CD4-positive, alpha-beta T cell treated with Interleukin-1 beta for 1 hour (primary cell): ENCODE data around the gene PFKM.
"Not testable (repeated sequence)": the region's sequence is repeated elsewhere in the genome, so short reads cannot be mapped to it uniquely, and the experiment has no call there.

Source experiments
- DNase-seq, 2 donors: peaks; one replicate each; pipeline ENCODE4 v3.0.0-alpha.2; 2020 to 2022

PFKM gene

GRCh38 chr12:48119078-48119833, at the start of gene PFKM:
TSS of gene PFKM (plus strand) at chr12:48119364. CDS start at chr12:48122775, 3,411 bp downstream.
- peak; percentile 72 to 74 for DNase-seq

- no peak for DNase-seq
Observed at GRCh38 chr12:48070033-48070432, 49.1 kb upstream of the PFKM start.

DNA sequence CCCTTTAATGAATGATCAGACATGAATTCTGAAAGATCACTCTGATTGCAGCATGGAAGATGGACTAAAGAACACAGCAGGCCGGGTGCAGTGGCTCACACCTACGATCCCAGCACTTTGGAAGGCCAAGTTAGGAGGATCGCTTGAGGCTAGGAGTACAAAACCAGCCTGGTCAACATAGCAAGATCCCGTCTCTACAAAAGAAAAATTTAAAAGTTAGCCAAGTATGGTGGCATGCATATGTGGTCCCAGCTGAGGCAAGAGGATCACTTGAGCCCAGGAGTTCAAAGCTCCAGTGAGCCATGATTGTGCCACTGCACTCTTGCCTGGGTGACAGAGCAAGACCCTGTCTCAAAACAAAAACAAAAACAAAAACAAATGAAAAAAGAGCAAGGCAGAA, 48.4 kb upstream of the PFKM start:
- DNase-seq, result no peak

- DNase-seq, result no peak
Observed at GRCh38 chr12:48071808-48072207, 47.4 kb upstream of the PFKM start.

- no peak for DNase-seq
Observed at GRCh38 chr12:48072266-48072665, 46.9 kb upstream of the PFKM start.

- no peak for DNase-seq
Observed at GRCh38 chr12:48074266-48074665, 44.9 kb upstream of the PFKM start.

- DNase-seq, result no peak
Observed at GRCh38 chr12:48075832-48076231, 43.3 kb upstream of the PFKM start.

DNA sequence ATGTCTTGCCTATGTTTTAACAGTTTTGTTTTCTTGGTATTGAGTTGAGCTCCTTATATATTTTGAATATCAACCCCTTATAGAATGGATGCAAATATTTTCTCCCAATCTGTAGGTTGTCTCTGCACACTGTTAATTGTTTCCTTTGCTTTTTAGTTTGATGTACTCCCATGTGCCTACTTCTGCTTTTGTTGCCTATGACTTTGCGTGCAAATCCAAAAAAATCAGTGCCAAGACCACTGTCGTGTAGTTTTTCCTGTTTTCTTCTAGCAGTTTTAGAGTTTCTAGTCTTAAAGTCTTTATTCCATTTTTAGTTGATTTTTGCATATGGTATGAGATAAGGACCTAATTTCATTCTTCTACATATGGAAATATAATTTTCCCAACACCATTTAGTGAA, 42.1 kb upstream of the PFKM start:
- DNase-seq, result no peak

DNA sequence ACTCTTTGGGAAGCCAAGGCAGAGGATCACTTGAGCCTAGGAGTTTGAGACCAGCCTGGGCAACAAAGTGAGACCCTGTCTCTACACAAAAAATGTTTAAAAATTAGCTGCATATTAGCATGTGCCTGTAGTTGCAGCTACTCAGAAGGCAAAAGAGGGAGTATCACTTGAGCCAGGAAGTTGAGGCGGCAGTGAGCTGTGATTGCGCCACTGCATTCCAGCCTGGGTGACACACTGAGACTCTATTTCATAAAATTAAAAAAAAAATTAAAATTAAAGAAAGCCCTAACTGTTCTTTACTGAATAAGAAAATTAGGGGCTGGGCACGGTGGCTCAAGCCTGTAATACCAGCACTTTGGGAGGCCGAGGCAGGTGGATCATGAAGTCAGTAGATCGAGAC, 40.3 kb upstream of the PFKM start:
- no peak for DNase-seq

DNA sequence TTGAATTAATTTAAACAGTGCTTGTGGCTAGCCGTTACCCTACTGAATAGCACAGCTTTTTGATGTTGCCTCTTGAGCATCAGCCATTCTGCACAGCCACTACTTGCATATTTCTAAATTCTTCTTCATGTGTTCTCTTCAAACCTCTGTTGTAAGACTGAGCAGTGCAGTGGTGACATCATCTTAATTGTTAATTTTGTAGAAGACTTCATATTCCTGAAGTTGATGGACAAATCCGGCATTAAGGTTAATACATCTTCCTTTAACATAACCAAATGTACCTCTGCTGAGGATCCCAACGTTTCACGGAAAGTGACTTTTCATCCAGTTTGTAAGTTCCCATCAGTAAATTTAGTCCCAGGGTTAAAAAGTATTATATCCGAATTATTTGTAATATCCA, 38.9 kb upstream of the PFKM start:
- no peak for DNase-seq

DNA sequence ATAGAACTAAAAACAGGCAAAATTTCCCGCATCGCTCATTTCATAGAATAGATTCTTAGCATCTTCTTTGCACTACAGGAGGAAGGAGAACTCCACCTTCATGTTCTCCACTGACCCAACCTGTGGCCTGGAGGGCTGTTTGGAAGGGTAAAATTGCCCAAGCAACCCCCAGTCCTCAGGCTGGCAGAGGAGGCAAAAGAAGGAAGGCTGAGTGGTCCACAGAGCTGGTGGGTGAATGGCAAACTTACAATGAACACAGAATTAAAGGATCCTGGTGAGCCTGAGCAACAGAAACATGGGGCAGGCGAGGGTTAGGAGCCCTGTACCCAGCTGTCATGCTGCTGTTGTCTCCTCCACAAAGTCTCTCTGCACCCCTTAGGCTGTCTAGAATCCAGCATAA, 38.3 kb upstream of the PFKM start:
- no peak for DNase-seq

DNA sequence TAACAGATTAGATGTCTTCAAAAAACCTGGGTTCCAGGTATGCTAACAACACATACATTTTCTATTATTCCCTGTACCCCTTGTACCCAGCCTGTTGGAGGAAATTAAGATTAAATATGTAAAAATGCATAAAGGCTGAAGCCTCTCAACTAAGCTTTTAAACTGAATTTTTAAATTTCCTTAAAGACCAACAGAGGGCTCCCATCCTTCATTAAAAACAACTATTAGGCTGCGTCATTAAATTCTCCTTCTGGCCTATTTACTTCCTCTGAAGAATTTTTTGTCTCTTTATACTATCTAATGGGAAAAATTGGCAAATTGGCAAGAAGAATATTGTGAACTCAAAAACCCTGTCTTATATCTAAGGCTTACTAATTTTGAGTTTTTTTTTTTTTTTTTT, 35.1 kb upstream of the PFKM start:
- no peak for DNase-seq

- DNase-seq, result no peak
Observed at GRCh38 chr12:48084841-48085460, 34.2 kb upstream of the PFKM start.

GRCh38 chr12:48086327-48086726, 32.8 kb upstream of the PFKM start:
- DNase-seq, result no peak

- DNase-seq, result no peak
Observed at GRCh38 chr12:48092611-48093010, 26.6 kb upstream of the PFKM start.

- DNase-seq, result no peak
Observed at GRCh38 chr12:48104531-48104930, 14.6 kb upstream of the PFKM start.

DNA sequence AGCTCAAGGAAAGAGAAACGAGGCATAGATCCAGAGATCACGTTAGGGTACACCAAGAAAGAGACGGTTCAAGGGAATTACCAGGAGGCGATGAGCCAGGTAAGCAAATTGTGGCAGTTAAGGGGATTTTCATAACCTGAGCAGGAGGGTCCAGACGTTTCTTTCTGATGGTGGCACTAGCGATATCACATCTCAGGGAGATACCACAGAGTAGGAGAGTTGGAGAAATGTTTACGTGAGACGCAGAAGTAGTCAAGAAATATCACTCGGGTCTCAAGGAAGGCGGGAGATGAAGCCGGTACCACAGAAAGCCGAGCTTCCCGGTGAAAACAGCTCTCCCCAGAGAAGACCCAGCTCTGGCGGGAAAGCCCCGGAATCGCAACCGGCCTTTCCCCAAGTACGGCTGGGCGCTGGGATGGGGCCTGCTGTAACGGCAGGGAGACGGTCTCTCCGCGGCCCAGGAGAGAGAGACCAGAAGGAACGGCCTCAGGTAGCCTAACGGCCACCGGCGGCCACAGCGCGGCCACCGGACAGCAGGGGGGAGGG, 13.8 kb upstream of the PFKM start:
- DNase-seq, result peak; percentile 56 to 66

DNA sequence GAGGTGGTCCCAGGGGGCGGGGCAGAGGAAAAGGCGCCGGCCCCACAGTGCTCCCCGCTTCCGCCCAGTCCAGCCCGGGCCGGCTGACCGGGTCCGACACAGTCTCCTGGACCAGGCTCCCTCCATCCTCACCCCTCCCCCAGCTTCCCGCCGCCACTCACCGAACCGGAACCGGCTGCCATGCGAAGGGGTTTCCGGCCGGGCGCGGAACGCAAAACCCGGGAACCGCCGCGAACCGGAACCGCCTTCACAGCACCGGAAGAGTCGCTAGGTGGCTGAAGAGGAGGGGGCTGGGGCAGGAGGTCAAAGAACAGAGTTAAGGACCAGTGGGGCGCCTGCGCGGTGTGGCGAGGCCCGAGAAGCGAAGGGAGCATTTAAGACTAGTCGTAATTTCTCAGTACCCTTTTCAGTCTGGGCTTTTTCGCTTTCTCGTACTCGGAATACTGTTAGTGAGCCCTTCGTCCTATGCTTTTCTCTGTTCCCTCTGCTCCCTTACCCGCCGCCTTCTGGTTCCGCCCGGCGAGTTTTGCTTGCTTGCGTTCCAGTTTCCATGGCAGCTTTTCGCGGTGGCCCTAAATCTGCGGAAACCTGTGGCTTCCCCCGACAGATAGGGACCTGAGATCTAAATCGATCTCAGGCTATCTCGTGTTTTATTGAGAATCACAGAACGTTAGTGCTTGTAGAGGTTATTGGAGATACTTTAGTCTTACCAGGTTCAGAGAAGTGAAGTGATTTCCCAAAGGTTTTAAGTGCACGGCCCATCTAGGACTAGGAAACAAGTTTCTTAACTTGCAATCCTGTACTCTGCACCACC, 13.1 kb upstream of the PFKM start, which contains the start of gene SENP1:
SENP1 (minus strand) TSS at position 213 of the 814 bp plus-strand sequence. CDS start 4,607 bp downstream, outside the sequence.
- peak; percentile 90 to 92 for DNase-seq

- no peak for DNase-seq
Observed at GRCh38 chr12:48106681-48107613, 12.2 kb upstream of the PFKM start.

DNA sequence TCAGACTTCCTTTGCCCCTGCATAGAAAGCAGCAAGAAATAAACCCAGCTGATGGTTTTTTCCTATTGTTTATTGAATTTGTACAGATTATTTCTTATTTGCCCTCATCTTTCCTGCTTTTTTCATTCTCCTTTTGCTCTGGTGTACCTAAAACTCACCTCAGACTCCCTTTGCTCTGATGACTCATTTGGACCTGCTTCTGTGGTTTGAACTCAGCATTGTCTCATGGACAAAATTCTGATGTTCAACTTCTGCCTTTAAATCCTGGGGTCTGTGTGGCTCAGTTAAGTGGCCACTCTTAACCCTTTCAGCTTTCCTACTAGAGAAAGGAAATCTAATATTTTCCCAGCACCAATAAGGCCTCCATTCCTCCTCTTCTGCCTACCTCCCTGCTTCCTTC, 9.7 kb upstream of the PFKM start:
- DNase-seq, result no peak

GRCh38 chr12:48110691-48111311, 8.4 kb upstream of the PFKM start:
- DNase-seq, result no peak

DNA sequence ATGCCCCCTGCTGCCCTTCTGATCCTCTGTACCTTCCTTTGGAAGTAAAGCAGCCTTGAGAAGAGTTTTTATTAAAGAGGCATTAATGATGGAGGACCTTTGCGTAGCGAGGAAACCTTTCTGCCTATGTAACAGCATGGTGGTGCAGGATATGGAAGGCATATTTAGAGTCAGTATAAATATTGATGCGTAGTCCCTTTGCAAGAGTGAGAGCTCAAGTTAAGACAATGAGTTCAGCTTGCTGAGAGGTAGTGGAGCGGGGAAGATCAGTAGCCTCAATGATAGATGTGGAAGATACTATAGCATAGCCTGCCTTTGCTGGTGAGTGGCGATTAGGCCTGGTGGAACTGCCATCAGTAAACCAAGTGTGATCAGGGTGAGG, 7.9 kb upstream of the PFKM start:
- not testable (repeated sequence) for DNase-seq
